Activated CD8-positive, alpha-beta T cell treated with anti-CD3 and anti-CD28 coated beads for 36 hours (primary cell): Measurements from ENCODE around the gene EPAS1. TPM values are rescaled to one million over a fixed set of nuclear protein-coding genes. Genes with fewer than 3 reads are reported as not detected.

ENCODE experiments used
- ATAC-seq: fragments of 200-7000 bp; cut with Tn5 transposase; one replicate; pipeline ENCODE4 v1.10.0; 2021; ENCODE audit warnings: mild to moderate bottlenecking, moderate library complexity
- CTCF ChIA-PET: fragments of 350-600 bp; sonication (Branson Sonifier 250); formaldehyde crosslinking; loops from one replicate; lab custom pipeline; 2021; ENCODE audit warnings: antibody characterized with exemption; lab: Charles Lee
- POLR2A ChIA-PET: fragments of 350-600 bp; sonication (Branson Sonifier 250); formaldehyde crosslinking; loops from one replicate; lab custom pipeline; 2021; ENCODE audit warnings: antibody characterized with exemption; lab: Charles Lee
- DNase-seq: peaks from one replicate; pipeline ENCODE4 v3.0.0-alpha.2; 2020
- H3K27ac Mint-ChIP-seq: one replicate; pipeline ENCODE4 v1.8.0; 2021; ENCODE audit warnings: mild to moderate bottlenecking, mixed read lengths
- H3K27me3 Mint-ChIP-seq: one replicate; pipeline ENCODE4 v1.8.0; 2021; ENCODE audit warnings: mixed read lengths
- H3K36me3 Mint-ChIP-seq: one replicate; pipeline ENCODE4 v1.8.0; 2021; ENCODE audit warnings: low read depth, mixed read lengths
- H3K4me1 Mint-ChIP-seq: one replicate; pipeline ENCODE4 v1.8.0; 2021; ENCODE audit warnings: low read depth, mixed read lengths
- H3K4me3 Mint-ChIP-seq: one replicate; pipeline ENCODE4 v1.8.0; 2021; ENCODE audit warnings: mild to moderate bottlenecking, moderate library complexity, mixed read lengths
- H3K9me3 Mint-ChIP-seq: one replicate; pipeline ENCODE4 v1.8.0; 2021; ENCODE audit warnings: mixed read lengths
- CTCF ChIP-seq: fragments of 200-600 bp; IDR thresholded peaks from one replicate; pipeline ENCODE4 v1.8.0; 2022; ENCODE audit warnings: antibody characterized with exemption, mild to moderate bottlenecking
- intact Hi-C: fragments of 100-400 bp; cut with micrococcal nuclease; formaldehyde crosslinking; loops from one replicate; pipeline ENCODE4 v1.10.0; 2022
- total RNA-seq, 2 experiments: library from RNA; stranded (reverse); gene quantifications; one replicate each; pipeline ENCODE4 v1.2.3, GENCODE V29; 2021

The EPAS1 gene
- total RNA-seq, 2 experiments from 2014 or later: 8.3 to 12.2 TPM

- Mint-ChIP-seq H3K36me3 (no peaks in the 10 kb centered on the region), H3K27me3 (no peaks in the 10 kb centered on the region), H3K27ac (no peak overlapping the region), H3K9me3 (no peaks in the 10 kb centered on the region), H3K4me3 (no peak overlapping the region), H3K4me1 (peaks cover 57% of the 10 kb centered on the region)
- ChIA-PET POLR2A (interaction anchor here (1.2 kb wide), 1 partner anchor 9 kb away, joined by 3 read pairs; no protein-coding TSS in a partner anchor), CTCF (interaction anchor here (1.3 to 1.4 kb wide), 2 partner anchors 59 to 342 kb away, joined by 3 read pairs; no protein-coding TSS in a partner anchor)
- no peak for DNase-seq
- ATAC-seq: no peak
- intact Hi-C loops: no loop called here
- TF ChIP-seq CTCF: no peak
Observed at GRCh38 chr2:46353509-46353908, 56.3 kb downstream of the EPAS1 start.

GRCh38 chr2:46355756-46356155 is 58.5 kb downstream of the EPAS1 start:
- Mint-ChIP-seq H3K27ac (no peak overlapping the region), H3K4me3 (no peak overlapping the region), H3K4me1 (peaks cover 40% of the 10 kb centered on the region), H3K9me3 (no peaks in the 10 kb centered on the region), H3K36me3 (no peaks in the 10 kb centered on the region), H3K27me3 (no peaks in the 10 kb centered on the region)
- ChIA-PET POLR2A (interaction anchor here (0.9 kb wide), 1 partner anchor 11 kb away, joined by 3 read pairs; no protein-coding TSS in a partner anchor), CTCF (interaction anchor here (0.8 to 1.1 kb wide), 3 partner anchors 15 to 293 kb away, joined by 3 to 4 read pairs (median 4); no protein-coding TSS in a partner anchor)
- TF ChIP-seq CTCF: no peak
- DNase-seq (no peak), ATAC-seq (no peak)
- intact Hi-C loops: no loop called here

- DNase-seq: no peak
- Mint-ChIP-seq H3K4me3 (no peak overlapping the region), H3K27ac (no peak overlapping the region), H3K4me1 (peaks cover 29% of the 10 kb centered on the region), H3K27me3 (no peaks in the 10 kb centered on the region), H3K36me3 (no peaks in the 10 kb centered on the region), H3K9me3 (no peaks in the 10 kb centered on the region)
- no peak for TF ChIP-seq CTCF
- POLR2A ChIA-PET: no interaction called here
- intact Hi-C loops: no loop called here
- no peak for ATAC-seq
- CTCF ChIA-PET: interaction anchor here (1.0 to 1.7 kb wide), 3 partner anchors 9 to 364 kb away, joined by 3 to 7 read pairs (median 3); no protein-coding TSS in a partner anchor
Observed at GRCh38 chr2:46356991-46357390, 59.8 kb downstream of the EPAS1 start.

- ChIA-PET POLR2A (no interaction called here), CTCF (interaction anchor here (1.7 to 1.8 kb wide), 2 partner anchors 296 to 366 kb away, joined by 3 to 9 read pairs; no protein-coding TSS in a partner anchor)
- intact Hi-C loops: no loop called here
- DNase-seq: no peak
- Mint-ChIP-seq H3K9me3 (no peaks in the 10 kb centered on the region), H3K4me1 (peaks cover 26% of the 10 kb centered on the region), H3K27me3 (no peaks in the 10 kb centered on the region), H3K4me3 (no peak overlapping the region), H3K27ac (no peak overlapping the region), H3K36me3 (no peaks in the 10 kb centered on the region)
- no peak for ATAC-seq
- TF ChIP-seq CTCF: no peak
Observed at GRCh38 chr2:46358713-46359112, 61.5 kb downstream of the EPAS1 start.

- ATAC-seq: no peak
- CTCF ChIA-PET: interaction anchor here (1.1 to 1.8 kb wide), 3 partner anchors 24 to 297 kb away, joined by 3 to 9 read pairs (median 3); no protein-coding TSS in a partner anchor
- Mint-ChIP-seq H3K27ac (no peak overlapping the region), H3K36me3 (no peaks in the 10 kb centered on the region), H3K4me3 (no peak overlapping the region), H3K9me3 (no peaks in the 10 kb centered on the region), H3K4me1 (peaks cover 34% of the 10 kb centered on the region), H3K27me3 (no peaks in the 10 kb centered on the region)
- intact Hi-C loops: no loop called here
- no peak for DNase-seq
- POLR2A ChIA-PET: no interaction called here
- TF ChIP-seq CTCF: no peak
Observed at GRCh38 chr2:46360303-46360702, 63.1 kb downstream of the EPAS1 start.
